ENCODE results near the gene FANCC.
"Not testable (repeated sequence)": the region's sequence is repeated elsewhere in the genome, so short reads cannot be mapped to it uniquely, and the experiment has no call there.

FANCC gene

DNA sequence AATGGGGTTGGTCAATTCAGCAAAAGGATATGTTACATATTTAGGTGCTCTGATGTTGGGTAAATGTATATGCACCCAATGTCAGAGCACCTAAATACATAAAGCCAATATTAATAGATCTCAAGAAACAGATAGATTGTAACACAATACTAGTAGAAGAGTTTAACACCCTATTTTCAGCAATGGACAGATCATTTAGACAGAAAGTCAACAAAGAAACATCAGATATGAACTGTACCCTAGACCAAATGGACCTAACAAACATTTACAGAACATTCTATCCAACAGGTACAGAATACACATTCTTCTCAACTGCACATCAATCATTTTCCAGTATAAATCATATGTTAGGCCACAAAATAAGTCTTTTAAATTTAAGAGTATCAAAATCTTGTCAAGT, 35.2 kb downstream of the FANCC start:
- no peak for DNase-seq (ENCODE audit: low read depth)

DNA sequence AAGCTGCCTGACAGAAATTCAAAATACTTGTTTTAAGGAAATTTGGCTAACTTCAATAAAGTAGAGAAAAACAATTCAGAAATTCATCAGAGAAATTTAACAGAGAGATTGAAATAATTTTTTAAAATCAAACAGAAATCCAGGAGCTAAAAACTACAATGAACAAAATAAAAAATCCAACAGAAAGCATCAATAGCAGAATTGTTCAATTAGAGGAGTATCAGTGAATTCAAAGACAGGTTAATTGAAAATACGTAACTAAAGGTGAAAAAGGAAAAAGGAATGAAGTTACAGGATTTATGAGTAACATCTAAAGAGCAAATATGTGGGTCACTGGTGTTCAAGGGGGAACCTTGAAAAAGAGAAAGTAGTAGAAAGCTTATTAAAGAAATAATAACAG, 36.8 kb downstream of the FANCC start:
- DNase-seq (ENCODE audit: low read depth) = no peak

DNA sequence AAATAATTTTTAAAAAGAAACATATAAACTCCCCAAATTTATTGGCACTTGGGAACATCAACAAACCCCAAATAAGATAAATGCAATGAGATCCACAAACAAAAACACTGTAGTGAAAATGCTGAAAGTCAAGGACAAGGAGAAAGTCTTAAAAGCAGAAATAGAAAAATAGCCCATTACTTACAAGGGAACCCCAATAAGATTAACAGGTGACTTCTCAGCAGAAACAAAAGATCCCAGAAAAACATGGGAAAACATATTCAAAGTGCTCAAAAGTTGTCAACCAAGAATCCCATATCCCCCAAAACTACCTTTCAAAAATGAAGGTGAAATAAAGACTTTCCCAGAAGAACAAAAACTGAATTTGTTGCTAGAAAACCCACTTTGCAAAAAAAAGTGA, 40.0 kb downstream of the FANCC start:
- DNase-seq (ENCODE audit: low read depth) = no peak

DNA sequence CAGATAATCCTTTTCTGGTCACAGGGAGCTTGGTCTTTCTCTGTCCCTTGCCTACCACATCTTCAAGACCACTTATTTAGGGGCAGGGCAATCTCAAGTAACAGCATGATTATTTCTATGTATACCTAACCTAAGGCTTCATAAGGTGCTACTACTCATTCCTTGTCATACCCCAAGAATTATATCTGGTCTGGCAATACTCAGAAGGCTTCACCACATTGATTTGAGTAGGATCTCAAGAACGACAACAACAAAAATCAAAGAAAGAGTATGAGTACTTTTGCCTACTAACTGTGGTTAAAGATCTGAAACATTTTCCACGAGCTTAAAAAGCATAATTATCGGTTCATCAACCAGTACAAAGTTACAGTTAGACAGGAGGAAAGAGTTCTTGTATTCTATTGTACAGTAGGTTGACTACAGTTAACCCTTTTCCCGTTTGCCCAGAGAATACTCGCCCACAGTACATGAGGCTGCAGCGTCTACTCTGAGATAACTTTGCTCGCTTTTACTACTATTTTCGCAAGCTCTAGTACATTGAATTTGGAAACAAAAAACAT, 41.0 kb downstream of the FANCC start:
- no peak for DNase-seq (ENCODE audit: low read depth)

DNA sequence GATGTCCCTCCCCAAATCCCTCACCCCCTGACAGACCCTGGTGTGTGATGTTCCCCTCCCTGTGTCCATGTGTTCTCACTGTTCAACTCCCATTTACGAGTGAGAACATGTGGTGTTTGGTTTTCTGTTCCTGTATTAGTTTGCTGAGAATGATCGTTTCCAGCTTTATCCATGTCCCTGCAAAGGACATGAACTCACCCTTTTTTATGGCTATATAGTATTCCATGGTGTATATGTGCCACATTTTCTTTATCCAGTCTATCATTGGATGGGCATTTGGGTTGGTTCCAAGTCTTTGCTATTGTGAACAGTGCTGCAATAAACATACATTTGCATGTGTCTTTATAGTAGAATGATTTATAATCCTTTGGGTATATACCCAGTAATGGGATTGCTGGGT, 43.3 kb downstream of the FANCC start:
- DNase-seq (ENCODE audit: low read depth) = not testable (repeated sequence)

DNA sequence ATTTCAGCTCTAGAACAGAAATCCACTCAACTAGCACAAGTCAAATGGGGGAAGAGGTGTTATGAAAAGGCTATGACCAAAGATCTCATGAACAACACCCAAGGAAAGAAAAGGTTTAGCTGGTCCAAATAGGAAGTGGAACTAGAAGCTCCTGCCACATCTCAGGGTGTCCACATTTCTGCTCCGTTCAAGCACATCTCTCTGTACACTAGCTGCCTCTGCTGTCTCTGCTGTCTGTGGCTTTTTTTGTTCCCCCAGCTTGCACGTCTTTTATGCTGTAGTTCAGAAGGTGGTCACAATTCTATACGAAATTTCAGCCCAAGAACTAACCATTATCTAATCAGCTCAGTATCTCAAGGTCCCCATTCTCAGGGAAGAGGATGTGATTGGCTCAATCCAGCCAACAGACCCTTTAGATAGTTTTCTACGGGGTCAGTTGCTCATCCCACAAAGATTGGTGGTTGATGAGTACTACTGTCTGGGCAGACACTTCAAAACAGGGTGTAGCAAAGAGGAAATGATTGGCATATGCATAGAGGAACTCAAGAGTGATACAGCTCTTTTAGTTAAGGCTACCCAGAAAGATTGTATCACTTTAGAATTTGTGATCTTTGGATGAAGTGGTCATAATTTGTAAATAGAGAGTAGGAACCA, 44.0 kb downstream of the FANCC start:
- no peak for DNase-seq (ENCODE audit: low read depth)

DNA sequence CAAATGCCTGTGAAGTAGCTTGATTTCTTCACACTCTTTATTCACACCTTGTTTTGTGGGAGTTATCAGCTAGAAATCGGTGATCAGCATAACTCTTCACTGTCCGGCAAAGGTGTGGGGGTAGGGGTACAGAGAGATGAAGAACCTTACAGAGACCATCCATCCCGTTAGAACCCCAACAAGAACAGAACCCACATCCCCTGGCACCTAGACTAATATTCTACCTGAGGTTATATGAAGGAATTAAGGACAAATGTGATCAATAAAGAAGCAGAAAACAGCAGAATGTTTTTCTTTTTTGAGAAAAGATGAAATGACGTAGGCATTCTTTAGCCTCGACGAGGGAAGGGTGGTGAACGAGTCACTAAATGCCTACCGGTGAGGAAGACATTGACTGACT, 44.7 kb downstream of the FANCC start:
- DNase-seq (ENCODE audit: low read depth) = no peak

DNA sequence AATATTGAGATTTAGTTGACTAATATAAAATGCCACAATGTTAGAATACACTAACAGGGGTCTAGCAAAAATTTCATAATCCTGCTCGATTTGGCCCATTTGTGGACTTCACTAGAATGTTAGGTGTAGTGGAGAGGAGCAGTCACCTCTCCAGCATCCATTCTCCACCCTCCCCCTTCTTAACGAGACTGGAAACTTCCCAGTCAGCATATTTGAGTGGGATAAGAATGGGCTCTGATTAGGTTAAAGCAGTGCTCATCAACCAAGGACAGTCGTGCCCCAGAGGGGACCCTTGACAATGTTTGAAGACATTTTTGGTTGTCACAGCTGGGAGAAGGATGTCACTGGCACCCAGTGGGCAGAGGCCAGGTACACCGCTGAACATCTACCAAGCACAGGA, 46.7 kb downstream of the FANCC start:
- no peak for DNase-seq (ENCODE audit: low read depth)

DNA sequence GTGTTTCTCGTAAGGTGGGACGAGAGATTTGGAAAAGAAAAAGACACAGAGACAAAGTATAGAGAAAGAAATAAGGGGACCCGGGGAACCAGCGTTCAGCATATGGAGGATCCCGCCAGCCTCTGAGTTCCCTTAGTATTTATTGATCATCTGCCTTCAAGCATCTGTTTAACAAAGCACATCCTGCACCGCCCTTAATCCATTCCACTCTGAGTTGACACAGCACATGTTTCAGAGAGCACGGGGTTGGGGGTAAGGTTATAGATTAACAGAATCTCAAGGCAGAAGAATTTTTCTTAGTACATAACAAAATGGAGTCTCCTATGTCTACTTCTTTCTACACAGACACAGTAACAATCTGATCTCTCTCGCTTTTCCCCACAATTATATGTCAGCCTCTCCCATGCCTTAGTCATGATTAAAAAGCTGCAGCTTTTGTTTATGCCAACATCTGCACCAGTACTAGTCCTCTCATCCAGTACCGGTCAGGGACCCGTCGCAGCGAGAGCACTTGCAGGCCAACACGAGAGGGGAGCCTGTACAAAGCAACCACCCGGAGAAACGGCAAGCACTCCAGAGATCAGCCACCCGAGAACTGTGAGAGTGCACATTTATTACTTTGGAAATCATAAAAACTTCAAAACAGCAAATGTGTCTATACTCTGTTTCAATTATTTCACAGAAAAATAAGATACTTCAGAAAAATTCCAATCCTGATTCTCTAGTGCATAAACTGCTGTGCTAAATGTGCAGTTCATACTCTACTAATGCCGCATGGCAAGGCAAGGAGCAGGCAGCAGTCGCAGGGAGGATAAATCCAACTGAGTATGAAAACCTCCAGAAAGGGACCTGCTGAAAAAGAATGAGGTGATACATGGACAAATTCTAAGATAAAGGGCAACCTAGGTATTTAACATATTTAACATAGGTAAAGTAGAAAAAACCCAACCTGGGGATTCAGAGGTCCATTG, 47.4 kb downstream of the FANCC start:
- DNase-seq (ENCODE audit: low read depth) = not testable (repeated sequence)

DNA sequence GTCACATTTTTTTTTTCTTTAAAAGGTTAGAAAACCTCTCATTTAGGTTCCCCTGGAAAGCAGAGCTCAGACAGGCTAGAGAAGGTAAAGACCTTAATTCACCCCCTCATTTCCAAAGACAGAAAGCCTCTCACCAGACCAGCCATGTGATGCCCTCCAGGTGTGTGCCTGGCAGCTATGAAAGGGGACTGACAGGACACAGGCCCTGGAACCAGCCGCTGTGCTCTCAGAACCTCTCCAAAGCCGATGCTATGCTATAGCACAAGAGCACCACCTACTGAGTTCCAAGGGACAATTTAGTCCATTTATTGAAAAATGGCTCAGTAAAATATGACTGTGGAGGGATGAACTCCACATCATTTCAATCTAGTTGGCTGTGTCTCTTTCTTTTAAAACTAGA, 48.8 kb downstream of the FANCC start:
- peak; percentile 32 for DNase-seq (ENCODE audit: low read depth)

DNA sequence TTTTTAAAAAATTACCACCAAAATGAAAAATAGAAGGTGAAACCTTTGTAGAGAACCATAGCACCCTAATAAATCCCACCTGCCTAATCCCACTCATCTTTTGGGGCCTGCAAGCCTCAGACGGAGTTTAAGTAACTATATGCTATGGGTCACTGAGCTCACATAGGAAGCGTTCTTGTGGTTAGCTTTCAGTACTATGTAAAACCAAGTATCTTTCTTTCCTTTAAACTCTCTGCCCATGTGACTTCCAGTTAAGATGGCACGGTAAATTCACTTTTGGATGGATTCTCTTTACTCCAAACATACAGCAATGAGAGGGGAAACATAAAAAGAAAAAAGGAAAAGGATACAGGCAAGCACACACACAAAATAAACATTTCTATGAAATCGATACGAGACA, 50.9 kb downstream of the FANCC start:
- no peak for DNase-seq (ENCODE audit: low read depth)

DNA sequence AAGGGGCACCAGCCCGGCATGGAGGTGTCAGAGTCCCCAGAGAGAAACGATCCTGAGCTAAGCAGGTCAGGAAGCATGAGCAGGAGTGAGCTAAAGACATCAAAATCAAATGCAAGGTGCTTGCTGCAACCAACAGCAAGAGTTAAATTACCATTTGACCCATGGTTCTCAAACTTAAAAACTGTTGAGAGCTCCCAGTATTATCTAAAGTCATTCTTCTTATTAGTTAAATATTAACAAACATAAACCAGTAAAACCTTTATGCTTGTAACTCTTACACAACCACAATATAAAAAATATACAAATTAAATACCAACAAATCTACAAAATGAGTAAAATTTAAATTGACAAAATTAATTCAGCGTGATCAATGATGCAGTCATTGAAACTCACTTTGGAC, 51.5 kb downstream of the FANCC start:
- no peak for DNase-seq (ENCODE audit: low read depth)

DNA sequence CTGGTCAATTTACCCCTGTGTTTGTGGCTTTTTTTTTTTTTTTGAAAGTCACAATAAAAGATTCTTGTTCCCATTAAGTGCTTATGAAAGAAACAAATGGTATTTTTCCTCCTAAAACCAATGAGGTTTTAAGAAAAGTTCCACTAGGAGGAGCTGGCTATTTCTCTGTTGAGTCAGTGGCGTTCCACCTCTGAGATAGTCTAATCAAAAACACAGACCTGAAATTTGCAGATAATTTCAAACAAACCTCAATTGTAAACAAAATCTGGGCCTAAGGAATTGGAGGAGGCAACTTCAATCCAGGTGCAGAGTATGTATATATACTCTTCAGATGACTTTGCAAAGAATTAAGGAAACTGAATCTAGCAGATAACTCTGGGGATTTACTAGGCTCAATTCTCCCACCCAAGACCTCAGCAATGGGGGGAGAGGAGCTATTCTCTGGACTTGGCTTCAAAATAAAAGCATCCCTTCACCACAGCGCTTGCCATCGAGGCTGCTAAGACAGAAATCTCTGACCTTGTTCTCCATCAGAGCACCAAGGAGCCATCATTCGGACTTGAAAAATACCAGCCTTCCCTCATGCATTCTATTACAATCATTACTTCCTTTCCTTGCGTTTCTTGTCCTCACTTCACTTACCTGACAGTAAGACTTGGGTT, 52.4 kb downstream of the FANCC start:
- peak; percentile 58 for DNase-seq (ENCODE audit: low read depth)

DNA sequence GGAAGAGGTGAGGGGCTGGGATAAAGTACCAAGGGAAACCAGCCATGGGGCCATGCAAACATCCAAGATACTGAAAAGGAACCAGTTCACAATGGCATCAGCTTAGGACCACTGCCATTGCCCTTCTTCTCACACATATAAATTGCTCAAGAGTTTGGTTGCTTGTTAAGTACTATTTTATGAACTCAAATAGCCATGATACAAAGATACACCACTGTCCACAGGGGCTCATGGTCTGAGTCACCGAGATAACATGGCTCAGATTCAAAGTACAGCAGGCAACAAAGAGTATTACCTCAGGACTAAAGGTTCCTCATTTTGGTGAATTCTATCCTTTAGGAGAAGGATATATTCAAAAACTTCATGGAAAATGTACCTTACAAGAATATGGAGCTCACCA, 55.6 kb downstream of the FANCC start:
- DNase-seq (ENCODE audit: low read depth) = peak; percentile 83

DNA sequence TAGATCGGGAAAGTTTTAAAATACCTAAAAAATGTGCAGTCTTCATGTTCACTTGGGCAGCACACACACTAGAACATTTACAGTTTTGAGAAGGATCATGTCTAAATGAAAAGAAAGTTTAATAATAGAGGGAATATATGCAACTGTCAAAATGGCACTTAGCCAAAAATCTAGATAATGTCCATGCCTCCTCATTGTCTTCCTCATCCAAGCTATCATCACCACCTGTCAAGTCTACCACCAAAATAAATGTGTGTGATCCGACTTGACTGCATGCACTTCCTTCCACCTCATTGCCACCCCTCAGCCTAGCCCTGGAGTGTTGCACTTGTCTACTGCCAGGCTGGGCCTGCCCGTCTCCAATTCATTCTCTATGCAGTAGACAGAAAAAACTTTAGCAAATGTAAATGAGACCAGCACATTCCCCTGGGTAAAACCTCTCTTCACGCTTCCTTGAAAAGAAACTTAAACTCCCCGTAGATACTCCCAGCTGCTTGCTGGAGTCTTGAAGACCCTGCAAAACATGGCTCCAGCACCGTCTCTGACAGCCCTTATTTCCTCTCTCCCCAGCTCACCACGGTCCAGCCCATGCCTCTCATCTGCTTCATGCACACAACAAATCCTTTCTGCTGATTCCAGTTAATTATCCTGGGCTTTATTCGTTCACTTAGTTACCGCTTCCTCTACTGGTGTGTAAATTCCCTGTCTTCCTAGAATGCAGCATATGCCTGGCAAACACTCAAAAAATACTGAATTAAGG, 66.9 kb downstream of the FANCC start:
- no peak for DNase-seq (ENCODE audit: low read depth)

DNA sequence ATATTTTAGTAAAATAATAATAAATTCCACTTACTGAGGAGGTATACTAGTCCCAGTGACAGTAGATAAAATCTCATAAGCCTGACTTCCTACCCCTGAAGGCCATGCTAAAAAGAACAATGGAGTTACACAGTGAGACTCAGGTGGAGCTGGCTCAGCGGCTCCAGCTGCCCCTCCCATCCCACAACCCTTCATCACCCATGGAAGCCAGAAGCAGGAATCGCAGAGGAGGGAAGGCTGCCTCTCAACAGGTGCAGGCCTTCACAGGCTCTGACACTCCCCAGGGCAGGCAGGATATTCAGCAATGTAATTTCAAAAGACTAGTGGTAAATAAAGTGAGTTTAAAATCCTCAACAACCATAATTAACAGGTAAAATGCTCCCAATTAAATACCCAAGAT, 67.5 kb downstream of the FANCC start:
- no peak for DNase-seq (ENCODE audit: low read depth)

DNA sequence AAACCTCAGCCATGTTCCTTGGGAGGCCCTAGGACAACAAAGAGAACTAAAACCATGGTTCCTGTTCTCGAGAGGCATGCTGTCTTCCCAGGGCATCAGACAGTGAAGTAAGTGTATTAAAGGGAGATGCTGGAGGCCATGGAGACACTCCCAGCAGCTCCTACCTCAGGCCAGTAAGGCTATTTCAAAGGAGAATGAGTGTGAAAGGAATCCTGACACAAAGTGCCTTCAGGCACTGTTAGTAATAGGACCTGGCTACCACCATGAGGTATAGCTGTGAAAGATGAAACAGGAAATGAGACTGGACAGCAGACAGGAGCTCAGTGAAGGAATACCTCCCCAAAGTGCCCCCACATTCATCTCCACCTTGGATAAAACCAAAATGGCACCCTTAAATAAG, 71.0 kb downstream of the FANCC start:
- no peak for DNase-seq (ENCODE audit: low read depth)

DNA sequence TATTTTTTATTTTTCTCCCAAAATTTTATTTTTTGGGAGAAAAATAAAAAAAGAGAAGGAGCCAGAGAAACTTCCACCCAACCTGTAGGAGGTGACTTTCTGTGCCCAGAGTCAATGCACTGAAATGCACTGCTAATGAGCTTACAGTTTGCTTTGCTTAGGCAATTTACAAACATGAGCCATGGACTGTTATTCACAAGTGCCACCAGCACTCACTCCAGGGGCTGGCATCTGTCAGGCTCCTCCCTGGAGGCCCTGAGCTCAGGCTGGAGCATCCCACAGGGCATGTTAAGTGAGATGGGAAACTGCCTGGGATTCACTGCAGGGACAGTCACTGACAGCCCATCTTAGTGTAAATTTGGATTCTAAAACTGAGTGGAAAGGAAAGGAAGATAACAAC, 74.9 kb downstream of the FANCC start:
- DNase-seq (ENCODE audit: low read depth) = no peak

DNA sequence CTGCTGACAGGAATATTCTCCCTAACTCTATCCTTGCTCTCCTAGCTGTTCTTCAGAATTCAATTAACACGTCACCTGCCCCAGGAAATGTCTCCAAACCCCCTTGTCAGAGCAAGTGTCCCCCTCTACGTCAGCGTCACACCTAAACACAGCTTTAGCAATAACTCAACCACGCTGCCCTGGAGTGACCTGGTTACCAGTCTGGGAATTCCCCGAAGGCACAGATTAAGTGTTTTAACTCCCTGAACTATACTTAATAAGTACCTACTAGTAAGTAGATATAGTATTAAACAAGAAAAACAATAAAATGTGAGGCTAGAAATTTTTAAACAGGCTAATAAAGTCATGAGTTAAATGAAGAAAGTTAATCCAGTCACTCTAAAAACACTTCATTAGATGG, 78.4 kb downstream of the FANCC start:
- no peak for DNase-seq (ENCODE audit: low read depth)

DNA sequence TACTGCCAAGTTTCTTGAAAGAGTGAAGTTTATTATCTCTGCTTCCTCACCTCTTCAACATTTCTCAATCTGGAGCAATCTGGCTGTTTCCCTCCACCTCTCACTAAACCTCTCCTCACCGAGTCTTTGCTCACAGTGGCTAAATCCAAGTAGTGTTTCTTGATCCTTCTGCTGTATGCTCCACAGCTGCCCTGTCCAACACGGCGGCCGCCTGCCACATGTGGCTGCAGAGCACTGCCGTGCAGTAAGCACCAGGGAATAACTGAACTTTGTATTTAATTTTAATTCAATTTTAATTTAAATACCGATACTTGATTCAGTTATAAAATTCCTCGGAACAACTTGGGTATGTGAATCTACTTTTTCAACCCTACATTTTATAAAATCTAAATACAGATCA, 80.2 kb downstream of the FANCC start:
- DNase-seq (ENCODE audit: low read depth) = no peak

DNA sequence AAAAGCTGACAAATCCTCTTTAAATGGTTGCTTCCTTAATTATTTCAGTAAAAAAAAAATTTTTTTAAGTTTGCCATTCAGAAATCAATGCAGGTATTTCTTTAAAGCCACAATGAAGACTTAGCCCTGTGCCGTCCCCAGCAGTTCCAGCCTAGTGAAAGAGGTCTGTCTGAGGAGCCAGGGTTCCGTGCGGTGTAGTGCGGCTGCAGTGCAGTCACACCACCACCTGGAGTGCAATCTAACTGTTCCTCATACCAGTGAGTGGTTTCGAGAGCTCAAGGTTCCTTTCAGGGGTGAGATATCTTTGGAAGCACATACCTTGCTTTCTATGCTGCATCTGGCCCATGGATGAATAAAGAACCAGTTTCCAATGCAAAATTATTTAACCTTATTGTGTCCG, 87.5 kb downstream of the FANCC start:
- no peak for DNase-seq (ENCODE audit: low read depth)
